SH-SY5Y (cell line): ENCODE measurements around the gene USP25.

ENCODE experiments used
- GATA2 ChIP-seq: IDR thresholded peaks from 2 replicates; pipeline ENCODE4 v1.6.1; 2011; ENCODE audit warnings: mild to moderate bottlenecking, low read depth, low read length
- GATA3 ChIP-seq: IDR thresholded peaks from 2 replicates; pipeline ENCODE4 v1.6.1; 2011; ENCODE audit warnings: low read depth, mild to moderate bottlenecking, low read length, moderate library complexity

DNA sequence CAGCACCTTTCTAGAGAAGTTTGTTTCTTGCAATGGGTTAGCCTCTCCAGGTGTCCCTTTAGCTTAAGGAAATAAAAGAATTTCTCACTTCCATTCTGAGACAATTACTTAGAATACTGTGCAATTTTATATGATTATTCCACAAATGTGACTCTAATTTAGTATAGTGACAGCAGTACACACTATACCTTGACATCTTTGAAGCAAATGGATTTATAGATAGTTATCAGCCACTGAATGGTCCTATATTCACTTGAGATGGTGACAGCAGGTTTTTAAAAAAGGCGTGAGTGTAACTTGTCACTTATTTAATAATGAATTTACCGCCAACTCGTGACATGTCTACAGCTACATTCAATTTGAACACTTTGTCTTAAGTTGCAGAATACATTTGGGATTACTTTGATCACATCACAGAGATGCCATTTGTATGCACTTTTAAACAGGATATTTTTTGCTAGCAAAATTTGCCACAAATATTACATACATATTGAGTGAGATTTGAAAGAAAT lies 71.6 kb downstream of the USP25 start:
- no peak for TF ChIP-seq GATA2
- no peak for TF ChIP-seq GATA3
